ENCODE results near the gene YARS2.

DNA sequence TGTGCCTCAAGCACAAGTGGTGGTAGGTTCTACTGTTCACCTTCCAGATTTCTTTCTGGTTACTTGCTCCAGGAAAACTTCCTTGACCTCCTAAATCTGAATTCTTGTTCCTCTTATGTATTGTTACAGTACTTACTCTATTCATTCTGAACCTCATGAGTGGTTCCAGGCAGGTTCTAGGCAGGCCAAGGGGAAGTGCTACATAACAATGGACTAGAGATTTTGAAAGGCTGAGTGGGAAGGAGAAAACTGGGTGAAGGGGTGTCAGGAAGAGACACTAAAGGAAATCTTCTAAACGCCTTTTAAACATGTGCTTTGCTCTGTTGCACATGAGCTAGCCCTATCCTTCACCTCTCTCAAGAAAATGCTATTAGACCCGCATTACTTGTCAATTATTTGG, 1.6 kb downstream of the YARS2 start:
- TF ChIP-seq CTCF (IDR thresholded peaks at IDR 0.05), result no peak
- no peak for TF ChIP-seq POLR2A (IDR thresholded peaks at IDR 0.05)

Data from adrenal gland (tissue), 5 donors.